Smooth muscle cell (in vitro differentiated cells): Measurements from ENCODE around the gene RBM4B. TPM values are rescaled to one million over a fixed set of nuclear protein-coding genes. Genes with fewer than 3 reads are reported as not detected.

Experiments used
- DNase-seq: peaks from one replicate; lab custom pipeline; 2025; ENCODE audit not compliant: unreplicated experiment; lab: John Stamatoyannopoulos, UW
- H2AFZ ChIP-seq: fragments of 200-600 bp; sonication (generic); 2 replicates; pipeline ENCODE4 v1.6.0; 2016; ENCODE audit warnings: antibody characterized with exemption, low read depth, mild to moderate bottlenecking
- H3F3A ChIP-seq: fragments of 200-600 bp; sonication (generic); 2 replicates; pipeline ENCODE4 v1.6.0; 2017; ENCODE audit warnings: antibody characterized with exemption, low read depth
- H3K27ac ChIP-seq: fragments of 200-600 bp; sonication (generic); 2 replicates; pipeline ENCODE4 v1.5.1; 2016; ENCODE audit warnings: low read depth, mild to moderate bottlenecking
- H3K27me3 ChIP-seq: fragments of 200-600 bp; sonication (generic); 2 replicates; pipeline ENCODE4 v1.6.1; 2016; ENCODE audit warnings: low read depth, mild to moderate bottlenecking
- H3K36me3 ChIP-seq: fragments of 200-600 bp; sonication (generic); 2 replicates; pipeline ENCODE4 v1.5.1; 2016; ENCODE audit warnings: low read depth
- H3K4me1 ChIP-seq: fragments of 200-600 bp; sonication (generic); 2 replicates; pipeline ENCODE4 v1.5.1; 2016; ENCODE audit warnings: low read depth
- H3K4me2 ChIP-seq: fragments of 200-600 bp; sonication (generic); 2 replicates; pipeline ENCODE4 v1.6.0; 2016; ENCODE audit warnings: mild to moderate bottlenecking
- H3K4me3 ChIP-seq: fragments of 200-600 bp; sonication (generic); 2 replicates; pipeline ENCODE4 v1.5.1; 2016; ENCODE audit warnings: mild to moderate bottlenecking
- H3K79me2 ChIP-seq: fragments of 200-600 bp; sonication (generic); 2 replicates; pipeline ENCODE4 v1.6.0; 2016; ENCODE audit warnings: low read depth, mild to moderate bottlenecking
- H3K9ac ChIP-seq: fragments of 200-600 bp; sonication (generic); 2 replicates; pipeline ENCODE4 v1.6.0; 2016; ENCODE audit warnings: low read depth
- H3K9me3 ChIP-seq: fragments of 200-600 bp; sonication (generic); replicated peaks from 2 replicates; pipeline ENCODE4 v1.5.1; 2016; ENCODE audit warnings: low read depth
- H4K20me1 ChIP-seq: fragments of 200-600 bp; sonication (generic); 2 replicates; pipeline ENCODE4 v1.6.0; 2016; ENCODE audit warnings: low read depth
- WGBS: methylation state at CpG from one replicate; pipeline ENCODE4 v1.1.7; 2016; ENCODE audit warnings: low lambda C conversion rate; 5-methylcytosine and 5-hydroxymethylcytosine counted together
- polyA plus RNA-seq: library from polyadenylated mRNA; unstranded; fragments of >200 nt; fragmentation: Nextera tagmentation; extraction: Ambion mirVana; gene quantifications from 2 replicates; pipeline ENCODE4 v1.2.1, GENCODE V29; 2016
- total RNA-seq: library from RNA; depleted of rRNA; stranded (reverse); fragments of >200 nt; gene quantifications from 2 replicates; pipeline ENCODE4 v1.2.3, GENCODE V29; 2014
- TF ChIP-seq, protein P1 (sequence below): fragments of 200-600 bp; sonication (generic); IDR thresholded peaks from 2 replicates; pipeline ENCODE4 v1.5.1; 2017; ENCODE audit warnings: borderline replicate concordance, mild to moderate bottlenecking, antibody characterized with exemption; ENCODE audit not compliant: insufficient read depth, poor library complexity, severe bottlenecking

The RBM4B gene
- total and polyA plus RNA-seq, 2 experiments from 2014 or later: 17.0 to 17.8 TPM

DNA sequence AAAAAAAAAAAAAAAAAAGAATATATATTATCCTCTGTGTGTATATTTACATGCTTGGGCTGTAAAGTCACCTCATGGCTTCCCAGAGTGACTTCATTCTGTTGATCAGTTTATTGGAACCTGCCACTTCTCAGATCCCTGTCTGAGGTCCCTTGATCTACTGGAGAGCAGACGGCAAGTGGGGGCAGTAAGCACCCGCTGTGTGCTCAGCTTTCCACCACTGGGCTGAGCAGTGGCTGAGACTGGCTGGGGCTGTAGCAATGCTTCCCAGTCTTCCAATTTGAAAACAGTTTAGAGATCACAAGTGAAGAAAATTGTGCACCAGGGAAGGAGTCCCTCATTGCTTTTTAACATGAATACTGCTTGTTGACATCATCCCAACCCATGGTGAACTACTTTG lies 6.9 kb upstream of the RBM4B start:
- H3K4me2 ChIP-seq: no peak overlapping the region
- H3K27ac ChIP-seq: peak overlapping the region; percentile 66
- no peak overlapping the region for H3K4me3 ChIP-seq
- no peaks in the 10 kb centered on the region for H3K9me3 ChIP-seq
- no peaks in the 10 kb centered on the region for H4K20me1 ChIP-seq
- TF ChIP-seq, protein P1, sequence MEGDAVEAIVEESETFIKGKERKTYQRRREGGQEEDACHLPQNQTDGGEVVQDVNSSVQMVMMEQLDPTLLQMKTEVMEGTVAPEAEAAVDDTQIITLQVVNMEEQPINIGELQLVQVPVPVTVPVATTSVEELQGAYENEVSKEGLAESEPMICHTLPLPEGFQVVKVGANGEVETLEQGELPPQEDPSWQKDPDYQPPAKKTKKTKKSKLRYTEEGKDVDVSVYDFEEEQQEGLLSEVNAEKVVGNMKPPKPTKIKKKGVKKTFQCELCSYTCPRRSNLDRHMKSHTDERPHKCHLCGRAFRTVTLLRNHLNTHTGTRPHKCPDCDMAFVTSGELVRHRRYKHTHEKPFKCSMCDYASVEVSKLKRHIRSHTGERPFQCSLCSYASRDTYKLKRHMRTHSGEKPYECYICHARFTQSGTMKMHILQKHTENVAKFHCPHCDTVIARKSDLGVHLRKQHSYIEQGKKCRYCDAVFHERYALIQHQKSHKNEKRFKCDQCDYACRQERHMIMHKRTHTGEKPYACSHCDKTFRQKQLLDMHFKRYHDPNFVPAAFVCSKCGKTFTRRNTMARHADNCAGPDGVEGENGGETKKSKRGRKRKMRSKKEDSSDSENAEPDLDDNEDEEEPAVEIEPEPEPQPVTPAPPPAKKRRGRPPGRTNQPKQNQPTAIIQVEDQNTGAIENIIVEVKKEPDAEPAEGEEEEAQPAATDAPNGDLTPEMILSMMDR: no peak
- no peak for DNase-seq
- no peaks in the 10 kb centered on the region for H3F3A ChIP-seq
- H3K27me3 ChIP-seq: no peaks in the 10 kb centered on the region
- no peaks in the 10 kb centered on the region for H3K79me2 ChIP-seq
- H3K9ac ChIP-seq: no peak overlapping the region
- no peaks in the 10 kb centered on the region for H3K36me3 ChIP-seq
- 93% methylated on average over 2 of the region's 2 CpGs for WGBS
- H2AFZ ChIP-seq: no peak overlapping the region
- no peaks in the 10 kb centered on the region for H3K4me1 ChIP-seq

DNA sequence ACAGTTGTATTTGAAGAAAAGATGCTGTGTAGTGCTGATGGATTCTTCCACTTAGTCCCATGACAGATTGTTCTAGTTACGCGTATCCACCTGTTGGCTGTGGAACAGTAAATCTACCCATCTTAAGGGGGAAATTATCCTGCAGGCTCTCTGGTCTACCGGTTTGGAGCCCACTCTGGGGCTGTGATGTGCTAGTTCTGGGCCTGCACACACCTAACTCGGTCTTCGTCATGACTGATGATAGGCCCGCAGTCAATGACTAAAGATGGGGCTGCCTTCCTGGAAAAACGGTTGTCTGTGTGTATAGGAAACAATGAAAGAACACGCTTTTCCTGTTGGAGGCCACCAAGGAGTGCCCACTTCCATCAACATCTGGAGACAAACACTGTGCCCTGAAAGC lies 6.2 kb upstream of the RBM4B start:
- H2AFZ ChIP-seq: no peak overlapping the region
- TF ChIP-seq, protein P1: no peak
- no peaks in the 10 kb centered on the region for H3K4me1 ChIP-seq
- 96% methylated on average over 8 of the region's 8 CpGs for WGBS
- H3K9me3 ChIP-seq: no peaks in the 10 kb centered on the region
- H3K9ac ChIP-seq: no peak overlapping the region
- H4K20me1 ChIP-seq: no peaks in the 10 kb centered on the region
- no peaks in the 10 kb centered on the region for H3K27me3 ChIP-seq
- no peak for DNase-seq
- H3K79me2 ChIP-seq: no peaks in the 10 kb centered on the region
- no peak overlapping the region for H3K4me3 ChIP-seq
- H3K4me2 ChIP-seq: no peak overlapping the region
- no peaks in the 10 kb centered on the region for H3F3A ChIP-seq
- H3K36me3 ChIP-seq: no peaks in the 10 kb centered on the region
- H3K27ac ChIP-seq: no peak overlapping the region

DNA sequence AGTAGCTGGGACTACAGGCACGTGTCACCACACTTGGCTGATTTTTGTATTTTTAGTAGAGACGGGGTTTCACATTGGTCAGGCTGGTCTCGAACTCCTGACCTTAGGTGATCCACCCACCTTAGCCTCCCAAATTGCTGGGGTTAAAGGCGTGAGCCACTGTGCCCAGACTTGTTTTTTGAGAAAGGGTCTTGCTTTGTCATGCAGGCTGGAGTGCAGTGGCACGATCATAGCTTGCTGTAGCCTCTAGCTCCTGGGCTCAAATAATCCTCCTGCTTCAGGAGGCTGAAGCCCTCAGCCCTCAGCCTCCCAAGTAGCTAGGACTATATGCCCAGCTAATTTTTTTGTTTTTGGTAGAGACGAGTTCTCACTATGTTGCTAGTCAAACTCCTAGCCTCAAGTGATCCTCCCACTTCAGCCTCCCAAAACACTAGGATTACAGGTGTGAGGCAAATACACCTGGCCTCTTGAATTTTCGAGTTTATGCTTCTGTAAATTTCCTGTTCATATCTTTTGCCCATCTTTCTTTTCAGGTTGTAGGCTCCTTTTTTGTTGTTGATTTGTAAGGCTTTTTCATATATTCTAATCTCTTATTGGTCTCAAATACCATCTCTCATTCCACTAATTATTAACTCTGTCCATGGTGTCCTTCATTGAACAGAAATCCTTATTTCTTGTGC lies 3.4 kb upstream of the RBM4B start:
- Histone ChIP-seq H3K4me1 (peaks cover 5% of the 10 kb centered on the region), H3K4me3 (no peak overlapping the region), H3K36me3 (no peaks in the 10 kb centered on the region), H3K4me2 (no peak overlapping the region), H3K27me3 (no peaks in the 10 kb centered on the region), H4K20me1 (peaks cover 3% of the 10 kb centered on the region), H3F3A (no peaks in the 10 kb centered on the region), H3K27ac (no peak overlapping the region), H3K9me3 (no peaks in the 10 kb centered on the region), H3K79me2 (peaks cover 10% of the 10 kb centered on the region), H3K9ac (no peak overlapping the region), H2AFZ (no peak overlapping the region)
- TF ChIP-seq, protein P1: no peak
- DNase-seq: no peak
- WGBS: 94% methylated on average over 7 of the region's 7 CpGs

DNA sequence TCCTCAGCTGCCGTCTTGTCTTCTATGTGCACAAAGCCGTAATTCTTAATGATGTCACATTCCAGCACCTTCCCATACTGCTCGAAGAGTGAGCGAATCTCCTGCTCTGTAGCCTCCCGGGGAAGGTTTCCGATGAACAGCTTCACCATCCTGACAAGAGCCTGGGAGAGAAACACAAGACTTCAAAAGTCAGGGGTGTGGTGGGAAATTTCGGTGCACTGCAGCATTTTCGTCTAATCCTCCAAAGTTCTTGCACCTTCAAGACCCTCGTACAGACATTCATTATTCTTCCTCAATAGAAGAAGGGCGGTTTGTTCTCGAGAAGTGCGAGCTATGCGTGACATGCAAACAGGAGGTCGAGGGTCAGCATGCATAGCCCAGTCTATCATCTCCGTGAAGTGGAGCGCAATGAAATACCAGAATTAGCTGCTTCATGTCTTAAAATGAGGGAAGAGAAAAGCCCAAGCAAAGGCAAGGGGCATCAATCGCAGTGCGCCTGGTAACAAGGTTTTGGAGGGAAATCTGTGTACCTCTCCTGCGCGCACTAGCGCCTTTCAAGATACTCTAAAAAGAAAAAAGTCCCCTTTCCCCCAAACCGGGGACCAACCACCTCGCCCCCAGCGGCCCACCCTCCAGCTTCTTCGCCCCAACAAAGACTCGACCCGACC lies 622 bp downstream of the RBM4B start:
- H3K36me3 ChIP-seq: no peaks in the 10 kb centered on the region
- peaks cover 50% of the 10 kb centered on the region for H3K79me2 ChIP-seq
- peak overlapping the region; percentile 71 for H2AFZ ChIP-seq
- H3K4me2 ChIP-seq: peak overlapping the region; percentile 92
- no peak for DNase-seq
- peak overlapping the region; percentile 97 for H3K9ac ChIP-seq
- no peaks in the 10 kb centered on the region for H3F3A ChIP-seq
- peaks cover 40% of the 10 kb centered on the region for H4K20me1 ChIP-seq
- H3K4me1 ChIP-seq: peaks cover 20% of the 10 kb centered on the region
- H3K9me3 ChIP-seq: no peaks in the 10 kb centered on the region
- TF ChIP-seq, protein P1: no peak
- peak overlapping the region; percentile 98 for H3K27ac ChIP-seq
- peak overlapping the region; percentile 83 for H3K4me3 ChIP-seq
- H3K27me3 ChIP-seq: no peaks in the 10 kb centered on the region
- 20% methylated on average over 24 of the region's 27 CpGs for WGBS
